H1 (cell line): Measurements from ENCODE around the gene R3HDM2. TPM values are rescaled to one million over a fixed set of nuclear protein-coding genes. Genes with fewer than 3 reads are reported as not detected.

ENCODE experiments used
- BACH1 ChIP-seq: IDR thresholded peaks from 2 replicates; pipeline ENCODE4 v1.6.1; 2012; ENCODE audit warnings: low read length, improper control_type of control experiment
- CBX5 ChIP-seq: fragments of 300-800, 300-1000 bp; sonication (generic); IDR thresholded peaks from 2 replicates; pipeline ENCODE4 v1.7.1; 2016; ENCODE audit warnings: antibody characterized with exemption, low read length, low read depth
- CHD1 ChIP-seq: IDR thresholded peaks from 2 replicates; pipeline ENCODE4 v1.6.1; 2012; ENCODE audit warnings: low read depth, low read length, improper control_type of control experiment
- CHD2 ChIP-seq: IDR thresholded peaks from 2 replicates; pipeline ENCODE4 v1.6.1; 2012; ENCODE audit warnings: low read length, improper control_type of control experiment
- CTCF ChIP-seq, 3 experiments: IDR thresholded peaks; 1 replicate in 2 of 3; 2 replicates in 1 of 3; pipeline versions ENCODE4 v1.5.1 to v1.6.1; 2011; ENCODE audit warnings: low read length in 3 of 3, mild to moderate bottlenecking in 3 of 3, inconsistent platforms in 2 of 3, low read depth in 1 of 3, moderate library complexity in 1 of 3; ENCODE audit not compliant: insufficient read depth in 1 of 3; ENCODE audit errors: control extremely low read depth in 1 of 3
- MAFK ChIP-seq: IDR thresholded peaks from 2 replicates; pipeline ENCODE4 v1.6.1; 2012; ENCODE audit warnings: low read depth, mild to moderate bottlenecking, improper control_type of control experiment, low read length
- SIX5 ChIP-seq: IDR thresholded peaks from 2 replicates; pipeline ENCODE4 v1.6.1; 2011; ENCODE audit warnings: mild to moderate bottlenecking, low read depth, low read length
- polyA plus RNA-seq, 7 experiments: library from polyadenylated mRNA; depleted of rRNA in 3 of 7; stranded (reverse) in 5 of 7; unstranded in 2 of 7; fragments of >200 nt in 5 of 7; fragments of 200-250 nt in 2 of 7; gene quantifications; 1 replicate in 5 of 7; 2 replicates in 1 of 7; 4 replicates in 1 of 7; pipeline versions ENCODE4 v1.2.1 to v1.2.3, GENCODE V29; 2011 to 2013; ENCODE audit warnings: missing spikeins in 2 of 7, mixed read lengths in 2 of 7
- total RNA-seq: library from RNA; stranded (reverse); fragmentation: NEBNext Ultra II Directional; extraction: Animal tissue kit (Norgen Biotek cat#: 25700); gene quantifications from 2 replicates; pipeline ENCODE4 v1.2.1, GENCODE V29; 2021
- TF ChIP-seq, protein P1 (sequence below): fragments of 300-600 bp; sonication (generic); IDR thresholded peaks from 2 replicates; pipeline ENCODE4 v1.7.1; 2012; ENCODE audit warnings: low read length, moderate library complexity, mild to moderate bottlenecking, inconsistent platforms; ENCODE audit not compliant: insufficient replicate concordance
- TF ChIP-seq, protein P2 (sequence below): IDR thresholded peaks from 2 replicates; pipeline ENCODE4 v1.6.1; 2012; ENCODE audit warnings: inconsistent platforms

R3HDM2 gene
- total and polyA plus RNA-seq, 2 of the 8 experiments (the other 6 are each of a cell fraction or from before 2014, with no cell fraction given) = 25.6 to 27.0 TPM

DNA sequence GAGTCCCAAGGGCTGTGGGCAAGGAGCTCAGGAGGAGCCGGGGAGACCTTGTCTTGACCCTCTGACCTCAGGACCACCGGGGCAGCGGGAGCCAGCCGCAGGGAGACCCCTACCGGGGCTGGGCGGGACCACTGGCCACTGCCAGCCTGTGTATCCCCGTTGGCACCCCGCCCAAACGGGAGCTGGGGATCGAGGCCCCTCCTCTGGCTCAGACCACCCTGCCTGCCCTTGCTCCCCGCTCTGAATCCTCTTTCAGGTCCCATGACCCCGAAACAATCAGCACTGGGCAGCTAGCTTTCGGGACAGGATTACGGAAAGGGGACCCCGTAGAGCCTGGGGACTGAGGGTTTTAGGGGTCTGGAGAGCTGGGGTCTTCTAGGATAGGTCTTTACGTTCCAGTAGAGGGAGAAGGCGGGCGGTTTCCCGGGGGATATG, 30.0 kb upstream of the R3HDM2 start (continued):
- TF ChIP-seq, protein P1, sequence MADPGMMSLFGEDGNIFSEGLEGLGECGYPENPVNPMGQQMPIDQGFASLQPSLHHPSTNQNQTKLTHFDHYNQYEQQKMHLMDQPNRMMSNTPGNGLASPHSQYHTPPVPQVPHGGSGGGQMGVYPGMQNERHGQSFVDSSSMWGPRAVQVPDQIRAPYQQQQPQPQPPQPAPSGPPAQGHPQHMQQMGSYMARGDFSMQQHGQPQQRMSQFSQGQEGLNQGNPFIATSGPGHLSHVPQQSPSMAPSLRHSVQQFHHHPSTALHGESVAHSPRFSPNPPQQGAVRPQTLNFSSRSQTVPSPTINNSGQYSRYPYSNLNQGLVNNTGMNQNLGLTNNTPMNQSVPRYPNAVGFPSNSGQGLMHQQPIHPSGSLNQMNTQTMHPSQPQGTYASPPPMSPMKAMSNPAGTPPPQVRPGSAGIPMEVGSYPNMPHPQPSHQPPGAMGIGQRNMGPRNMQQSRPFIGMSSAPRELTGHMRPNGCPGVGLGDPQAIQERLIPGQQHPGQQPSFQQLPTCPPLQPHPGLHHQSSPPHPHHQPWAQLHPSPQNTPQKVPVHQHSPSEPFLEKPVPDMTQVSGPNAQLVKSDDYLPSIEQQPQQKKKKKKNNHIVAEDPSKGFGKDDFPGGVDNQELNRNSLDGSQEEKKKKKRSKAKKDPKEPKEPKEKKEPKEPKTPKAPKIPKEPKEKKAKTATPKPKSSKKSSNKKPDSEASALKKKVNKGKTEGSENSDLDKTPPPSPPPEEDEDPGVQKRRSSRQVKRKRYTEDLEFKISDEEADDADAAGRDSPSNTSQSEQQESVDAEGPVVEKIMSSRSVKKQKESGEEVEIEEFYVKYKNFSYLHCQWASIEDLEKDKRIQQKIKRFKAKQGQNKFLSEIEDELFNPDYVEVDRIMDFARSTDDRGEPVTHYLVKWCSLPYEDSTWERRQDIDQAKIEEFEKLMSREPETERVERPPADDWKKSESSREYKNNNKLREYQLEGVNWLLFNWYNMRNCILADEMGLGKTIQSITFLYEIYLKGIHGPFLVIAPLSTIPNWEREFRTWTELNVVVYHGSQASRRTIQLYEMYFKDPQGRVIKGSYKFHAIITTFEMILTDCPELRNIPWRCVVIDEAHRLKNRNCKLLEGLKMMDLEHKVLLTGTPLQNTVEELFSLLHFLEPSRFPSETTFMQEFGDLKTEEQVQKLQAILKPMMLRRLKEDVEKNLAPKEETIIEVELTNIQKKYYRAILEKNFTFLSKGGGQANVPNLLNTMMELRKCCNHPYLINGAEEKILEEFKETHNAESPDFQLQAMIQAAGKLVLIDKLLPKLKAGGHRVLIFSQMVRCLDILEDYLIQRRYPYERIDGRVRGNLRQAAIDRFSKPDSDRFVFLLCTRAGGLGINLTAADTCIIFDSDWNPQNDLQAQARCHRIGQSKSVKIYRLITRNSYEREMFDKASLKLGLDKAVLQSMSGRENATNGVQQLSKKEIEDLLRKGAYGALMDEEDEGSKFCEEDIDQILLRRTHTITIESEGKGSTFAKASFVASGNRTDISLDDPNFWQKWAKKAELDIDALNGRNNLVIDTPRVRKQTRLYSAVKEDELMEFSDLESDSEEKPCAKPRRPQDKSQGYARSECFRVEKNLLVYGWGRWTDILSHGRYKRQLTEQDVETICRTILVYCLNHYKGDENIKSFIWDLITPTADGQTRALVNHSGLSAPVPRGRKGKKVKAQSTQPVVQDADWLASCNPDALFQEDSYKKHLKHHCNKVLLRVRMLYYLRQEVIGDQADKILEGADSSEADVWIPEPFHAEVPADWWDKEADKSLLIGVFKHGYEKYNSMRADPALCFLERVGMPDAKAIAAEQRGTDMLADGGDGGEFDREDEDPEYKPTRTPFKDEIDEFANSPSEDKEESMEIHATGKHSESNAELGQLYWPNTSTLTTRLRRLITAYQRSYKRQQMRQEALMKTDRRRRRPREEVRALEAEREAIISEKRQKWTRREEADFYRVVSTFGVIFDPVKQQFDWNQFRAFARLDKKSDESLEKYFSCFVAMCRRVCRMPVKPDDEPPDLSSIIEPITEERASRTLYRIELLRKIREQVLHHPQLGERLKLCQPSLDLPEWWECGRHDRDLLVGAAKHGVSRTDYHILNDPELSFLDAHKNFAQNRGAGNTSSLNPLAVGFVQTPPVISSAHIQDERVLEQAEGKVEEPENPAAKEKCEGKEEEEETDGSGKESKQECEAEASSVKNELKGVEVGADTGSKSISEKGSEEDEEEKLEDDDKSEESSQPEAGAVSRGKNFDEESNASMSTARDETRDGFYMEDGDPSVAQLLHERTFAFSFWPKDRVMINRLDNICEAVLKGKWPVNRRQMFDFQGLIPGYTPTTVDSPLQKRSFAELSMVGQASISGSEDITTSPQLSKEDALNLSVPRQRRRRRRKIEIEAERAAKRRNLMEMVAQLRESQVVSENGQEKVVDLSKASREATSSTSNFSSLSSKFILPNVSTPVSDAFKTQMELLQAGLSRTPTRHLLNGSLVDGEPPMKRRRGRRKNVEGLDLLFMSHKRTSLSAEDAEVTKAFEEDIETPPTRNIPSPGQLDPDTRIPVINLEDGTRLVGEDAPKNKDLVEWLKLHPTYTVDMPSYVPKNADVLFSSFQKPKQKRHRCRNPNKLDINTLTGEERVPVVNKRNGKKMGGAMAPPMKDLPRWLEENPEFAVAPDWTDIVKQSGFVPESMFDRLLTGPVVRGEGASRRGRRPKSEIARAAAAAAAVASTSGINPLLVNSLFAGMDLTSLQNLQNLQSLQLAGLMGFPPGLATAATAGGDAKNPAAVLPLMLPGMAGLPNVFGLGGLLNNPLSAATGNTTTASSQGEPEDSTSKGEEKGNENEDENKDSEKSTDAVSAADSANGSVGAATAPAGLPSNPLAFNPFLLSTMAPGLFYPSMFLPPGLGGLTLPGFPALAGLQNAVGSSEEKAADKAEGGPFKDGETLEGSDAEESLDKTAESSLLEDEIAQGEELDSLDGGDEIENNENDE = no peak
- TF ChIP-seq CTCF (IDR thresholded peaks at IDR 0.05; ENCODE audit: control extremely low read depth in 1 of 3, insufficient read depth in 1 of 3, low read depth in 1 of 3, low read length in 3 of 3) (peak in 1 of 3 experiments; percentile 37; a peak in 2 of 4 replicates), MAFK (no peak), CBX5 (no peak), CHD1 (no peak), BACH1 (no peak), SIX5 (no peak), CHD2 (no peak)
- TF ChIP-seq, protein P2, sequence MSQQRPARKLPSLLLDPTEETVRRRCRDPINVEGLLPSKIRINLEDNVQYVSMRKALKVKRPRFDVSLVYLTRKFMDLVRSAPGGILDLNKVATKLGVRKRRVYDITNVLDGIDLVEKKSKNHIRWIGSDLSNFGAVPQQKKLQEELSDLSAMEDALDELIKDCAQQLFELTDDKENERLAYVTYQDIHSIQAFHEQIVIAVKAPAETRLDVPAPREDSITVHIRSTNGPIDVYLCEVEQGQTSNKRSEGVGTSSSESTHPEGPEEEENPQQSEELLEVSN = no peak
